Astrocyte (in vitro differentiated cells and primary cell): ENCODE results near the gene SYDE2. TPM values are rescaled to one million over a fixed set of nuclear protein-coding genes. Genes with fewer than 3 reads are reported as not detected.
"Not testable (repeated sequence)": the region's sequence is repeated elsewhere in the genome, so short reads cannot be mapped to it uniquely, and the experiment has no call there.

Experiments
- DNase-seq: peaks from one replicate; pipeline ENCODE4 v3.0.0-alpha.2; 2010; ENCODE audit warnings: low read depth
- FAIRE-seq: peaks from 2 replicates; lab custom pipeline; 2011; peaks lifted over from hg19 to GRCh38; lab: Jason Lieb, UNC
- H2AFZ ChIP-seq: 2 replicates; pipeline ENCODE4 v1.6.0; 2012; ENCODE audit warnings: low read depth, low read length, inconsistent platforms
- H3K27ac ChIP-seq: 2 replicates; pipeline ENCODE4 v1.5.1; 2011; ENCODE audit warnings: low read depth, low read length, inconsistent platforms
- H3K27me3 ChIP-seq: 2 replicates; pipeline ENCODE4 v1.6.0; 2011; ENCODE audit warnings: low read length, inconsistent platforms; ENCODE audit not compliant: insufficient read depth
- H3K36me3 ChIP-seq: 2 replicates; pipeline ENCODE4 v1.5.1; 2011; ENCODE audit warnings: low read length, inconsistent platforms; ENCODE audit not compliant: insufficient read depth
- H3K4me1 ChIP-seq: 2 replicates; pipeline ENCODE4 v1.5.1; 2011; ENCODE audit warnings: low read length, inconsistent platforms; ENCODE audit not compliant: insufficient read depth
- H3K4me2 ChIP-seq: 2 replicates; pipeline ENCODE4 v1.6.0; 2012; ENCODE audit warnings: low read length, inconsistent platforms
- H3K4me3 ChIP-seq: 2 replicates; pipeline ENCODE4 v1.5.1; 2011; ENCODE audit warnings: low read depth, mild to moderate bottlenecking, low read length, inconsistent platforms; ENCODE audit not compliant: insufficient read depth
- H3K79me2 ChIP-seq: 2 replicates; pipeline ENCODE4 v1.6.0; 2012; ENCODE audit warnings: mild to moderate bottlenecking, low read length, inconsistent platforms; ENCODE audit not compliant: insufficient read depth
- H3K9ac ChIP-seq: 2 replicates; pipeline ENCODE4 v1.6.0; 2012; ENCODE audit warnings: mild to moderate bottlenecking, low read length, inconsistent platforms
- H3K9me3 ChIP-seq: 2 replicates; pipeline ENCODE4 v1.5.1; 2012; ENCODE audit warnings: low read depth, mild to moderate bottlenecking, low read length, inconsistent platforms; ENCODE audit not compliant: insufficient read depth
- H4K20me1 ChIP-seq: 2 replicates; pipeline ENCODE4 v1.6.0; 2012; ENCODE audit warnings: low read length, inconsistent platforms; ENCODE audit not compliant: insufficient read depth
- H3K27ac Mint-ChIP-seq: one replicate; pipeline ENCODE4 v1.8.0; 2021; ENCODE audit warnings: mild to moderate bottlenecking, mixed read lengths; ENCODE audit not compliant: unreplicated experiment
- H3K27me3 Mint-ChIP-seq: one replicate; pipeline ENCODE4 v1.8.0; 2021; ENCODE audit warnings: low read depth, mixed read lengths; ENCODE audit not compliant: unreplicated experiment
- H3K36me3 Mint-ChIP-seq: one replicate; pipeline ENCODE4 v1.8.0; 2021; ENCODE audit warnings: low read depth, mixed read lengths; ENCODE audit not compliant: unreplicated experiment
- H3K4me1 Mint-ChIP-seq: one replicate; pipeline ENCODE4 v1.8.0; 2021; ENCODE audit warnings: low read depth, mixed read lengths; ENCODE audit not compliant: unreplicated experiment
- H3K4me3 Mint-ChIP-seq: one replicate; pipeline ENCODE4 v1.8.0; 2021; ENCODE audit warnings: mild to moderate bottlenecking, moderate library complexity, mixed read lengths; ENCODE audit not compliant: unreplicated experiment
- H3K9me3 Mint-ChIP-seq: one replicate; pipeline ENCODE4 v1.8.0; 2021; ENCODE audit warnings: mild to moderate bottlenecking, mixed read lengths; ENCODE audit not compliant: unreplicated experiment
- EZH2 ChIP-seq: IDR thresholded peaks from 2 replicates; pipeline ENCODE4 v1.6.1; 2012; ENCODE audit warnings: mild to moderate bottlenecking, low read length, inconsistent platforms; ENCODE audit not compliant: insufficient read depth
- total RNA-seq: library from RNA; stranded (reverse); gene quantifications from 2 replicates; pipeline ENCODE4 v1.2.1, GENCODE V29; 2021
- TF ChIP-seq, protein P1 (sequence below): IDR thresholded peaks from 2 replicates; pipeline ENCODE4 v1.5.1; 2011; ENCODE audit warnings: low read depth, mild to moderate bottlenecking, inconsistent platforms, low read length, moderate library complexity; ENCODE audit not compliant: insufficient read depth

Gene SYDE2
- total RNA-seq, 1 donor from 2014 or later, result 9.9 TPM

DNA sequence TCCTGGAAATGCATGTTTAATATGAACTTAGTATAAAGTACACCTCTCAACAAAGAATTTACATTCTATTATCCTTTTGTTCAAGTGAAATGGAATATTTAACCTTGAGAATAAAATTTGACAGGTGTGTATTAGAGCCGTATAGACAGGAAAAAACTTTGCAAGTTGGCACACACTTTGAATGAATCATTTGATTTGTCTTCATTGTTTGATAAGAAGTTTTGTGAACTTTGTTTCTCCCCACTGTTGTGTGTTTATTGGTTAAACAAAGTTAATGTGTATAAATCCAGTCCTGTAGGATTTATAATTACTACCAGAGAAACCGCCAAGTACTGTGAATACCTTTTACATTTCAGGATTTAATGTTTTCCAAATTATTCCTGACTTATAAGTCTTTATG, 2.0 kb downstream of the SYDE2 start:
- H3K4me3 Mint-ChIP-seq, result peak overlapping the region; percentile 91
- Histone ChIP-seq H3K4me3 (no peak overlapping the region), H3K4me1 (peaks cover 8% of the 10 kb centered on the region), H4K20me1 (peaks cover 12% of the 10 kb centered on the region), H3K9me3 (no peaks in the 10 kb centered on the region), H3K9ac (no peak overlapping the region), H3K27me3 (no peaks in the 10 kb centered on the region), H2AFZ (no peak overlapping the region), H3K79me2 (peaks cover 6% of the 10 kb centered on the region), H3K36me3 (no peaks in the 10 kb centered on the region), H3K27ac (no peak overlapping the region), H3K4me2 (peak overlapping the region; percentile 62)
- peaks cover 5% of the 10 kb centered on the region for H3K4me1 Mint-ChIP-seq
- no peaks in the 10 kb centered on the region for H3K36me3 Mint-ChIP-seq
- no peak overlapping the region for H3K27ac Mint-ChIP-seq
- no peak for DNase-seq
- TF ChIP-seq EZH2, result no peak
- TF ChIP-seq, protein P1, sequence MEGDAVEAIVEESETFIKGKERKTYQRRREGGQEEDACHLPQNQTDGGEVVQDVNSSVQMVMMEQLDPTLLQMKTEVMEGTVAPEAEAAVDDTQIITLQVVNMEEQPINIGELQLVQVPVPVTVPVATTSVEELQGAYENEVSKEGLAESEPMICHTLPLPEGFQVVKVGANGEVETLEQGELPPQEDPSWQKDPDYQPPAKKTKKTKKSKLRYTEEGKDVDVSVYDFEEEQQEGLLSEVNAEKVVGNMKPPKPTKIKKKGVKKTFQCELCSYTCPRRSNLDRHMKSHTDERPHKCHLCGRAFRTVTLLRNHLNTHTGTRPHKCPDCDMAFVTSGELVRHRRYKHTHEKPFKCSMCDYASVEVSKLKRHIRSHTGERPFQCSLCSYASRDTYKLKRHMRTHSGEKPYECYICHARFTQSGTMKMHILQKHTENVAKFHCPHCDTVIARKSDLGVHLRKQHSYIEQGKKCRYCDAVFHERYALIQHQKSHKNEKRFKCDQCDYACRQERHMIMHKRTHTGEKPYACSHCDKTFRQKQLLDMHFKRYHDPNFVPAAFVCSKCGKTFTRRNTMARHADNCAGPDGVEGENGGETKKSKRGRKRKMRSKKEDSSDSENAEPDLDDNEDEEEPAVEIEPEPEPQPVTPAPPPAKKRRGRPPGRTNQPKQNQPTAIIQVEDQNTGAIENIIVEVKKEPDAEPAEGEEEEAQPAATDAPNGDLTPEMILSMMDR, result no peak
- H3K9me3 Mint-ChIP-seq, result no peaks in the 10 kb centered on the region
- no peaks in the 10 kb centered on the region for H3K27me3 Mint-ChIP-seq
- no peak for FAIRE-seq

DNA sequence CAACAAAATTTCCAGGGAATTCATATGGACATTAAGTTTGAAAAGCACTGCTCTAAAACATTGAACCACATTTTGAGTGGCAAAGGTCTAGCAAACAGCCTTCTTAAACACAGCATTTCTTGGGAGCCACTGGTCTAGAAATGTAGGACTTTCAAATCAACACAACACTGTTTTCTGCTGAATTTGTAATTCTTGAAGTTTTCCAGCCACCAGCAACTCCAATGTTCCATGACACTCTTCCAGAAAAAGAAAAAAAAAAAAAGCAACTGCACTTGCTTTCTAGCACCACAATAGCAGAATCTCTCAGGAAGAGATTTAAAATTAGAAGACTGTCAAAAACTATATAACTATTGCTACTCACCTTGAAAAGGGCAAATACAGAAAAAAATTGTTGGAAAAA, 4.5 kb downstream of the SYDE2 start:
- no peak overlapping the region for H3K27ac Mint-ChIP-seq
- DNase-seq (no peak), FAIRE-seq (no peak)
- peaks cover 5% of the 10 kb centered on the region for H3K4me1 Mint-ChIP-seq
- H3K9me3 Mint-ChIP-seq, result no peaks in the 10 kb centered on the region
- H3K27me3 Mint-ChIP-seq, result no peaks in the 10 kb centered on the region
- Histone ChIP-seq H2AFZ (no peak overlapping the region), H3K4me1 (no peaks in the 10 kb centered on the region), H3K27me3 (no peaks in the 10 kb centered on the region), H3K9ac (no peak overlapping the region), H3K4me2 (no peak overlapping the region), H4K20me1 (peaks cover 15% of the 10 kb centered on the region), H3K79me2 (peaks cover 10% of the 10 kb centered on the region), H3K27ac (no peak overlapping the region), H3K36me3 (no peaks in the 10 kb centered on the region), H3K4me3 (no peak overlapping the region), H3K9me3 (no peaks in the 10 kb centered on the region)
- no peak for TF ChIP-seq EZH2
- TF ChIP-seq, protein P1, result no peak
- H3K36me3 Mint-ChIP-seq, result no peaks in the 10 kb centered on the region
- H3K4me3 Mint-ChIP-seq, result no peak overlapping the region

DNA sequence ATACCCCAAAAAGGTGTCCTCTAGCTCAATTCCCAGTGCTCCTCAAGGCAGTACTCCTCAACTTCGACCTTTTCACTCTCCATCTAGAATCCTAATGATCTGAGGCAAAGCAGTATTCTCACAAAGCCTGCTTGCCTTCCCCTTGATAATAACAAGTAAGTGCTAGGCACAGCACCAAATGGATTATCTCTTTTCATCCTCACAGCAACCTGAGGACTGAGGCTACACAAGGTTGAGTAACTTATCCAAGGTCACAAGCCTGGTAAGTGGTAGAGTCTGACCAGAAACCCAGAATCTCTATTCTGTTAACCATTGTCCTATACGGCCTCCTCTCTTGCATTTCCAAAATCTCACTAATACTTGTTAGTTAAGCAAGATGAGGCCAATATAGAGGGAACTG, 5.1 kb downstream of the SYDE2 start:
- Mint-ChIP-seq H3K36me3 (no peaks in the 10 kb centered on the region), H3K4me3 (no peak overlapping the region), H3K4me1 (peaks cover 5% of the 10 kb centered on the region), H3K27me3 (no peaks in the 10 kb centered on the region), H3K27ac (no peak overlapping the region), H3K9me3 (no peaks in the 10 kb centered on the region)
- TF ChIP-seq, protein P1, result no peak
- TF ChIP-seq EZH2, result no peak
- no peak overlapping the region for H3K27ac ChIP-seq
- no peak overlapping the region for H2AFZ ChIP-seq
- peaks cover 10% of the 10 kb centered on the region for H3K79me2 ChIP-seq
- H4K20me1 ChIP-seq, result peaks cover 15% of the 10 kb centered on the region
- H3K4me3 ChIP-seq, result no peak overlapping the region
- no peaks in the 10 kb centered on the region for H3K9me3 ChIP-seq
- no peaks in the 10 kb centered on the region for H3K4me1 ChIP-seq
- H3K9ac ChIP-seq, result no peak overlapping the region
- no peak for FAIRE-seq
- no peaks in the 10 kb centered on the region for H3K27me3 ChIP-seq
- H3K4me2 ChIP-seq, result no peak overlapping the region
- no peaks in the 10 kb centered on the region for H3K36me3 ChIP-seq
- DNase-seq, result no peak

DNA sequence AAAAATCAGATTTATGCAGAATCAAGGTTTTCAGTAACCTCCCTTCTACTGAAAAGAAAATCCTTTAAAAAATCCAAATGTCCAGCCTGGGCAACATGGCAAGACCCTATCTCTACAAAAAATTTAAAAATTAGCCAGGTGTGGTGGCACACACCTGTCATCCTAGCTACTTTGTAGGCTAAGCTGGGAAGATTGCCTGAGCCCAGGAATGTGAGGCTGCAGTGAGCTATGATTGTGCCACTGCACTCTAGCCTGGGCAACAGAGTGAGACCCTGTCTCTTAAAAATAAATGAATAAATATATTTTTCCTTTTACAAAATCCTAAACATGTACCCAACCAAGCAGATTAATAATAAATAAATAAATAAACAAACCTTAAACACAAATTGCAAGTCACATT, 8.7 kb downstream of the SYDE2 start:
- not testable (repeated sequence) for H3K36me3 Mint-ChIP-seq, H3K27ac Mint-ChIP-seq, FAIRE-seq, DNase-seq, H3K27ac ChIP-seq, H3K27me3 Mint-ChIP-seq, H3K9me3 ChIP-seq, H3K4me1 ChIP-seq, H3K79me2 ChIP-seq, H3K36me3 ChIP-seq, H3K9ac ChIP-seq, H3K4me2 ChIP-seq, H4K20me1 ChIP-seq, H3K4me1 Mint-ChIP-seq, H3K27me3 ChIP-seq, H3K9me3 Mint-ChIP-seq, H3K4me3 ChIP-seq, H3K4me3 Mint-ChIP-seq, H2AFZ ChIP-seq
